Neural progenitor cell (in vitro differentiated cells): ENCODE results near the gene ADISSP.

Experiments used
- CTCF ChIP-seq: fragments of 200-600 bp; sonication (generic); IDR thresholded peaks from 2 replicates; pipeline ENCODE4 v1.5.1; 2017; ENCODE audit warnings: antibody characterized with exemption, mild to moderate bottlenecking
- EZH2 ChIP-seq: fragments of 200-600 bp; sonication (generic); IDR thresholded peaks from 2 replicates; pipeline ENCODE4 v1.6.1; 2017; ENCODE audit warnings: antibody characterized with exemption, mild to moderate bottlenecking, moderate library complexity
- EZH2phosphoT487 ChIP-seq: fragments of 200-600 bp; sonication (generic); IDR thresholded peaks from 2 replicates; pipeline ENCODE4 v1.6.1; 2017; ENCODE audit warnings: antibody characterized with exemption

DNA sequence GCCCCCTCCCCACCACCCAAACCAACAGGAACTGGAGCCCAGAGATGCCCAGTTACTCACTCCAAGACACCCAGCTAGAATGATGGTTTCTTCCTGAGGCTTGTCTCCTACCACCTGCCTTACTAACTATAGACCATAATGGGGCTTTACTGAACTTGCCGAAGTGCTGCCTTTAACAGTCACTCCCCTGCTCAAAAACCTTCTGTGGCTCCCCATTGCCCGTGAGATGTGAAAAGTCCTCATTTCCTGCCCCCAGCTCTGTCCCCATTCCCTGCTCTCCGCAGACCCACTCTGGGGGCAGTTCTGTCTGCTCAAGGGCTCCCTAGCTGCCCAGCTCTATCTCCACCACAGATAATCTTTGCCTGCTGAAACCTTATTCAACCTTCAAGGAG lies 60.0 kb downstream of the ADISSP start:
- TF ChIP-seq CTCF (no peak), EZH2 (no peak), EZH2phosphoT487 (no peak)
